Measurements from ENCODE around the gene SIGLEC15.

- TF ChIP-seq CTCF (IDR thresholded peaks at IDR 0.05; ENCODE audit: low read length): no peak
- no peak for TF ChIP-seq EZH2 (optimal IDR thresholded peaks at IDR 0.05; ENCODE audit: low read depth, low read length)
- TF ChIP-seq EZH2phosphoT487 (IDR thresholded peaks at IDR 0.05; ENCODE audit: low read length): no peak
These were observed 33.9 kb downstream of the SIGLEC15 start for GRCh38 chr18:45859334-45859733.
